Vagina (tissue), 2 donors: ENCODE results near the gene TBC1D22A. TPM values are rescaled to one million over a fixed set of nuclear protein-coding genes. Genes with fewer than 3 reads are reported as not detected.
"Not testable (repeated sequence)": the region's sequence is repeated elsewhere in the genome, so short reads cannot be mapped to it uniquely, and the experiment has no call there.

Experiments used
- DNase-seq, 2 donors: peaks; one replicate each; pipeline ENCODE4 v3.0.0-alpha.2; 2017; ENCODE audit errors: extremely low spot score in 2 of 2
- H3K27ac ChIP-seq: fragments of 200-600 bp; sonication (generic); one replicate; pipeline ENCODE4 v1.5.1; 2019
- H3K27me3 ChIP-seq: fragments of 200-600 bp; sonication (generic); one replicate; pipeline ENCODE4 v1.5.1; 2019
- H3K36me3 ChIP-seq, 2 donors: fragments of 200-600 bp; sonication (generic); one replicate each; pipeline ENCODE4 v1.5.1; 2017 to 2019
- H3K4me1 ChIP-seq: fragments of 200-600 bp; sonication (generic); one replicate; pipeline ENCODE4 v1.5.1; 2019
- H3K4me3 ChIP-seq, 2 donors: fragments of 200-600 bp; sonication (generic); 1 replicate in 1 of 2; 2 replicates in 1 of 2; pipeline ENCODE4 v1.5.1; 2016 to 2019
- H3K9me3 ChIP-seq: fragments of 200-600 bp; sonication (generic); one replicate; pipeline ENCODE4 v1.5.1; 2019
- CTCF ChIP-seq, 3 experiments: fragments of 450-650 bp in 2 of 3; fragments of 200-600 bp in 1 of 3; sonication (generic) in 1 of 3; IDR thresholded peaks; one replicate each; pipeline ENCODE4 v1.5.1; 2017 to 2019; ENCODE audit warnings: antibody characterized with exemption in 3 of 3, mild to moderate bottlenecking in 2 of 3, moderate library complexity in 2 of 3
- POLR2A ChIP-seq, 2 donors: fragments of 450-650 bp; IDR thresholded peaks; one replicate each; pipeline ENCODE4 v1.6.1; 2017; ENCODE audit warnings: antibody characterized with exemption in 2 of 2, mild to moderate bottlenecking in 2 of 2, moderate library complexity in 2 of 2
- POLR2AphosphoS5 ChIP-seq, 2 donors: sonication (generic); formaldehyde crosslinking; IDR thresholded peaks; one replicate each; pipeline ENCODE4 v1.9.0; 2017; ENCODE audit warnings: antibody characterized with exemption in 2 of 2, mild to moderate bottlenecking in 2 of 2, low read depth in 1 of 2; ENCODE audit not compliant: insufficient read depth in 1 of 2
- intact Hi-C: fragments of 100-400 bp; cut with DNase I; formaldehyde crosslinking; loops from one replicate; pipeline ENCODE4 v1.15.1; 2023
- total RNA-seq: library from RNA; depleted of rRNA; stranded (reverse); fragments of >200 nt; gene quantifications from one replicate; pipeline ENCODE4 v1.2.3, GENCODE V29; 2016

Gene TBC1D22A
- total RNA-seq, 1 donor from 2014 or later, result 38.3 TPM

GRCh38 chr22:47135338-47135737, 372.9 kb downstream of the TBC1D22A start:
- Histone ChIP-seq H3K9me3 (no peaks in the 10 kb centered on the region), H3K4me1 (no peaks in the 10 kb centered on the region), H3K4me3 (no peak overlapping the region), H3K27ac (no peak overlapping the region), H3K27me3 (no peaks in the 10 kb centered on the region), H3K36me3 (no peaks in the 10 kb centered on the region)
- DNase-seq, result no peak
- intact Hi-C loops, result no loop called here
- TF ChIP-seq CTCF (IDR thresholded peaks at IDR 0.05), result no peak
- no peak for TF ChIP-seq POLR2A (IDR thresholded peaks at IDR 0.05)
- TF ChIP-seq POLR2AphosphoS5 (IDR thresholded peaks at IDR 0.05; ENCODE audit: insufficient read depth in 1 of 2, low read depth in 1 of 2), result no peak

DNA sequence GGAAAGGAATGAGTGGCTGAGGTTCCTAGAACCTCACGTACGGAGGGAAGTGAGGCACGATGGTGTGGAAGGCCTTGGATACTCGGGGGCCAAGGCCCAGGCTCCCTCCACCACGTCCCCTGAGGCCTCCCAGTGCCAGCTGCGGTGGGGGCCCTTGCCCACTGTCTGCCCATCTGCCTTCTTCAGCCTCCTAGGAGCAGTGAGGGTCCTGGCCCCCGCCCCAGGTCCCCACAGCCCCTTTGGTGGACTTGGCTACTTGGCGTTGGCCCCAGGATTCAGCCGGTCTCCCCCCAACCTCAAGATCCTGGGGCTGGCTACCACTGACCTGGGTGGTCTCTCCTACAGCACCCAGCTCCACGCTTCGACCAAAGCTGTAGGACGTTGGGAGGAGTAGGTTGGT, 373.6 kb downstream of the TBC1D22A start:
- no peak for DNase-seq
- Histone ChIP-seq H3K9me3 (no peaks in the 10 kb centered on the region), H3K4me1 (no peaks in the 10 kb centered on the region), H3K27me3 (no peaks in the 10 kb centered on the region), H3K36me3 (no peaks in the 10 kb centered on the region), H3K27ac (no peak overlapping the region), H3K4me3 (no peak overlapping the region)
- intact Hi-C loops, result no loop called here
- TF ChIP-seq POLR2AphosphoS5 (IDR thresholded peaks at IDR 0.05; ENCODE audit: insufficient read depth in 1 of 2, low read depth in 1 of 2) (no peak), POLR2A (IDR thresholded peaks at IDR 0.05) (no peak), CTCF (IDR thresholded peaks at IDR 0.05) (no peak)

GRCh38 chr22:47136671-47137070, 374.2 kb downstream of the TBC1D22A start:
- H3K4me3 ChIP-seq, result no peak overlapping the region
- TF ChIP-seq CTCF (IDR thresholded peaks at IDR 0.05) (no peak), POLR2AphosphoS5 (IDR thresholded peaks at IDR 0.05; ENCODE audit: insufficient read depth in 1 of 2, low read depth in 1 of 2) (no peak), POLR2A (IDR thresholded peaks at IDR 0.05) (no peak)
- H3K27ac ChIP-seq, result no peak overlapping the region
- no peaks in the 10 kb centered on the region for H3K4me1 ChIP-seq
- DNase-seq, result no peak
- intact Hi-C loops, result no loop called here
- no peaks in the 10 kb centered on the region for H3K27me3 ChIP-seq
- H3K36me3 ChIP-seq, result no peaks in the 10 kb centered on the region
- no peaks in the 10 kb centered on the region for H3K9me3 ChIP-seq

DNA sequence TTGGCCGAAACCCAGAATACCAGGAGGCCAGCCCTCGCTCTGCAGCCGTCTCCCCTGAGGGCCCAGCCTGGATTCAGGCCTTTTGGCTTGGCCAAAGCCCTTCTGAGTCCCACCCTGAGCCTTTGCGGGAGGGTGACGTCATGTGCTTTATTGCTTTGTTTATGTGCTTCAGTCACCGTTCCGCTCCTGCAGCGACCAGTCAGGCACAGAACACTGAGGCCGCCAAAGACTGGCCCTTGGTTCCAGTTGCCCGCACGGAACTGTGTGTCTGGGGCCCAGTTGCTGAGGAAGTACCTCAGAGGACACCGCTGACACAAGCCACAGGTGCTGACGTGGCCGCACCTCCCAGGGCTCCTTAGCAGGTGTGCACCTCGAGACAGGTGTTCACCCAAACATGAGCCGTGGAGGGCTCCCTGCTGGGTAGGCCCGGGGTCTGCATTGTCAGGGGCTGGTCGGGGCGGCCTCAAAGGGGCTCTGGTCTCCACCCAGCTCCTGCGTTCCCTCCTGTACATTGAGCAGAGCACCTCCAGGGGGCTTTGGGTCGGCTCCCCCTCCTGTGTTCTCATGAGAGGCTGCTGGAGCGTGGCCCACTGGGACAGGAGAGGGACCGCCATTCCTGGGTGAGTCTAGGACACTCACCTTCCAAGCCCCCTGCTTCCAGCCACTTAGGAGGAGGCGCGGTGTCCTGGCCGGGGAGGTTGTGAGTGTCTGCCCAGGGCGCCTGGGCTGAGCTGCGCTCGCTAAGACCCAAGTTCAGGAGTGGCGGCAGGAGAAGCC, 376.8 kb downstream of the TBC1D22A start:
- TF ChIP-seq POLR2AphosphoS5 (IDR thresholded peaks at IDR 0.05; ENCODE audit: insufficient read depth in 1 of 2, low read depth in 1 of 2) (no peak), POLR2A (IDR thresholded peaks at IDR 0.05) (no peak), CTCF (IDR thresholded peaks at IDR 0.05) (no peak)
- no peak overlapping the region for H3K4me3 ChIP-seq
- H3K9me3 ChIP-seq, result no peaks in the 10 kb centered on the region
- no peak for DNase-seq
- H3K4me1 ChIP-seq, result peaks cover 5% of the 10 kb centered on the region
- no peaks in the 10 kb centered on the region for H3K36me3 ChIP-seq
- no peak overlapping the region for H3K27ac ChIP-seq
- H3K27me3 ChIP-seq, result no peaks in the 10 kb centered on the region
- intact Hi-C loops, result no loop called here

DNA sequence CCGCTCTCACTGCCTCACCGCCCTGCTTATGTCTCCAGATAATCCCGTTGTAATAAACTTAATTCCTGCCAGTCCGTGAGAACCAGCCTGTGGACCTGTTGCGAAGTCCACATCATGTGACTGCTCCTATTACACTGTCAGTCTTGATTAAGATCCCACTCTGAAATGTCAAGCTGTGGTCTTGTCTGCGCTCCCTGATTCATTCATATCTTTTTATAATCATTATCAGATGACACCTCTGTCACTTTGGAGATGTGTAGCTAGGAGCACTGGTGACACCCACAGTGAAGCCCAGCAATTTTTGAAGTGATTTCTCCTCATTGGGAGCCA, 377.3 kb downstream of the TBC1D22A start:
- Histone ChIP-seq H3K4me1 (peaks cover 5% of the 10 kb centered on the region), H3K36me3 (no peaks in the 10 kb centered on the region), H3K9me3 (no peaks in the 10 kb centered on the region), H3K27me3 (no peaks in the 10 kb centered on the region), H3K4me3 (no peak overlapping the region), H3K27ac (no peak overlapping the region)
- DNase-seq, result no peak
- TF ChIP-seq POLR2AphosphoS5 (IDR thresholded peaks at IDR 0.05; ENCODE audit: insufficient read depth in 1 of 2, low read depth in 1 of 2), result no peak
- TF ChIP-seq CTCF (IDR thresholded peaks at IDR 0.05), result no peak
- TF ChIP-seq POLR2A (IDR thresholded peaks at IDR 0.05), result no peak
- intact Hi-C loops, result no loop called here

DNA sequence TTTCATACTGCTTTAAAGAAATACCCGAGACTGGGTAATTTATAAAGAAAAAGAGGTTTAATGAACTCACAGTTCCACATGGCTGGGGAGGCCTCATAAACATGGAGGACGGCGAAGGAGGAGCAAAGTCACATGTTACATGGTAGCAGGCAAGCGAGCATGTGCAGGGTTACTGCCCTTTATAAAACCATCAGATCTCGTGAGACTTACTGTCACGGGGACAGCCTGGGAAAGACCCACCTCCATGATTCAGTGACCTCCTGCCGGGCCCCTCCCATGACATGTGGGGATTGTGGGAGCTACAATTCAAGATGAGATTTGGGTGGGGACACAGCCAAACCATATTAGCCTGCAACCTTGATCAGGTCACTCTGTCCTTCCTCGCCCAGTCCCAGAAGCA, 378.5 kb downstream of the TBC1D22A start:
- DNase-seq, H3K27me3 ChIP-seq, H3K36me3 ChIP-seq, H3K27ac ChIP-seq, H3K9me3 ChIP-seq, H3K4me3 ChIP-seq, intact Hi-C loops: not testable (repeated sequence)
- peaks cover 11% of the 10 kb centered on the region for H3K4me1 ChIP-seq
